GM18861 (cell line): ENCODE measurements around the gene TLX3.

Experiments
- ATAC-seq: cut with Tn5 transposase; IDR thresholded peaks from one replicate; pipeline ENCODE4 v1.9.1; 2021; ENCODE audit not compliant: unreplicated experiment

The TLX3 gene

GRCh38 chr5:171300358-171300757 lies 8.7 kb upstream of the TLX3 start:
- no peak for ATAC-seq

DNA sequence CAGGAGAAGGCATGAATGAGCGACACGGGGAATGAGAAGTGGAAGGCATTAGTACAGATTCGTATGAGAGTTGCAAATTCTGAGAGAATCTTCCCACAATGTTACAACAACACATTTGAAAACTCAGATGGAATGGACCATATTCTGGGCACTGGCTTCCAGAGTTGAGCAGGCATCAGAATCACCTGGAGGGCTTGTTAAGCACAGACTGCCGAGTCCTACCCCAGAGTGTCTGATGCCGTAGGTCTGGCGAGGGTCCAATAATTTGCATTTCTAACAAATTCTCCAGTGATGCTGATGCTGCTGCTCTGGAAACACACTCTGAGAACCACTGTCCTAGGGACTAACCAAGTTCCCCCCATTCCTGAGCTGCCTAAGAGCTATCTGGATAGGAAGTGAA lies 2.9 kb upstream of the TLX3 start:
- ATAC-seq = no peak

DNA sequence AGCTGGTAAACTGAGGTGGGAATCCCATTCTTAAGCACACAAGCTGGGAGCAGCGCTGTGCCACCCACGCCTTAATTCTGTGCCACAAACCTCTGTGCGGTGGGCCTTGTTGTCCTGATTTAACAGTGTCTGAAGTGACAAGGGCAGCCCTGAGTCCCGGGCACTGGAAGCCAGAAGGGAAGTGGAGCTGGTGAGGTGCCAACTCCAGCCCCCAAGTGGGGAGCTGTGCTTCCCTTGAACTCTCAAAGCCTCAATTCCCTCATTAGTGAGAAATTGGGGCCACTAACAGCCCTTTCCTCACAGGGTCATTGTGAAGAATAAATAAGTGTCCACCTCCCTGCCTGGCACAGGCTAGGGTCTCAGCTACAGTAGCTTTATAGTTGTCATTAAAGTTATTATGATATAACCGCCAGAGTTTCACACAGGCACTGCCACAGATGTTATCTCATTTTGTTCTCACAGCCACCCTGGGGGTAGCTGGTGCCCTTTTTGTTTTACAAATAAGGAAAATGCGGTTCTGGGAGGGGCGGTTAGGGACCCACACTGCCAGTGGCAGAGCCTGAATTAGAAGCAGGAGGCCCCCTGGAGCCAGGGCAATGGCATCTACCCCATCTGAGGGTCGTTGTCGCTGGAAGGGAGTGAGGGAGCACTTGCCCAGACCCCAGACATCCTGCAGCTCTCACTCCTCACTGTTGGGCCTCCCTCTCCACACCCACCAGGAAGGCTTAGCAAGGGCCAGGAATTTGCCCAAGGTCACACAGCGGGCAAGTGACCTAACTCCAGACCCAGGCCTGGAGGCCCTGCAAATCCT lies 2.1 kb upstream of the TLX3 start:
- no peak for ATAC-seq

- ATAC-seq = no peak
Measured at GRCh38 chr5:171307789-171308452, 1.1 kb upstream of the TLX3 start.

GRCh38 chr5:171309276-171310211 lies 496 bp downstream of the TLX3 start:
- ATAC-seq = no peak

DNA sequence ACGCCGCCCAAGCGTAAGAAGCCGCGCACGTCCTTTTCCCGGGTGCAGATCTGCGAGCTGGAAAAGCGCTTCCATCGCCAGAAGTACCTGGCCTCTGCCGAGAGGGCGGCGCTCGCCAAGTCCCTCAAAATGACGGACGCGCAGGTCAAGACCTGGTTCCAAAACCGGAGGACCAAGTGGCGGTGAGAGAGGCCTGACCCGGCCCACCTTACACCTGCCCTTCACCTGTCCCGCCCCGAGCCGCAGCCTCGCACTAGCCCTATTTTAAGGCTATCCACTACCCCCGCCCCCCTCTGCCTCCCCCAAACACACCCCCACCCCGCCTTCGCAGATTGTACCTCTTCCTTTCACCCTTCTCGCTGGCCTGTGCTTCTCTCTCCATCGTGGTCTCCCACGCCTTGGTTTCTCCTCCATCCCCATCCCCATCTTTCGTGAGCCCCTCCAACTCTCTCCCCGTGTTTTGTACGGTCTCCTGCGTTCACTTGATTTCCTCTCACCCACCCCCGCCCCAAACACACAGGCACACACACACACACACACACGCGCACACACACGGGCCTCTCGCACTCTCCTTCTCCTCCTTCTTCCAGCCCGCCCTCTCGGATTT lies 1.3 kb downstream of the TLX3 start:
- no peak for ATAC-seq

DNA sequence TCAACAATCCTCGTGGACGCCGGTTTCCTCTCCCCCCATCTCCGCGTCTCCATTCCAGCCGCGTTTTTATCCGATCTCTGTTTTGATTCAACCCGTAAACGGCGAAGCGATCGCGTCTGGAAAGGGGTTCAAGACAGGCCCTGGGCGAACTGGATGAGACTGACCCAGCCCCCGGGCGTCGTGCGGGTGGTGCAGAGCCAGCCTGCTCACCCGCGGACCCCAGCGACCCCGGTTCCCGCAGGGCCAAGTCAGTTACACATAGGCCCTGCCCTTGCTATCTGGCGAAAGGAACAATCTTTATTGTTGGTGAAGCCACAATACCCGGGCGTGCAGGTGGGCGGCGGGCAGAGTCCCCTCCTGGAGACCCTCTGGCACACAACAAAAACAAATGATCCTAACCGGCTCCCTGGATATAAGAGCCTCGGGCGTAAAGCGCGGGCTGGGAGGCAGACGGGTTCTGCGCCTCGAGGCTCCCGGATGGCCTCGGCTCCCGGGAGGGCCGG lies 1.8 kb downstream of the TLX3 start:
- no peak for ATAC-seq

DNA sequence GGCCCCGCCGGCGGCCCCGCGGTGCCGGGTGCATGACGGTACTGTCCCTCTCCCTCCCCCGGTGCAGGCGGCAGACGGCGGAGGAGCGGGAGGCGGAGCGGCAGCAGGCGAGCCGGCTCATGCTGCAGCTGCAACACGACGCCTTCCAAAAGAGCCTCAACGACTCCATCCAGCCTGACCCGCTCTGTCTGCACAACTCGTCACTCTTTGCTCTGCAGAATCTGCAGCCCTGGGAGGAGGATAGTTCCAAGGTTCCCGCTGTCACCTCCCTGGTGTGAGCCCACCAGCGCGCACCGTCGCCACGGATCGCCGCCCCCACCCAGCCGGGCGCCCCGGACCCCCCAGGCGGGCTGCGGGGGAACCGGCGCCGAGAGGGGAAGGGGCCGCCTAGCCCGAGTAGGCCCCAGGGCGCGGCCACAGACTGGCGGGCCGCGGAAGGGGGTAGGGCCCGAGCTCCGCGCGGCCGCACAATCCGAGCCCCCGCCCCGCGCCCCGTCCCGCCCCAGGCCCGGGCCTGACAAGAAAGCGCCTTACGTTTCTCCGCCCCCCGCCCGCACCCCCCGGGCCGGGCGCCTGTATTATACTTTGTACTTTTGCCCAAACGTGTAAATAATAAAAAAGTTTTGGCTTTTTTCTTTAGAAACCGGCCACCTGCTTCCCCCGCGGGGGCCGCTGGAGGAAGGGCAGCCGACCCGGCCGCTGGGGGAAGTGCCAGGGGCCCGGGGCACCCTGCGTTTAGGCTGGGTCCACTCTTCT lies 2.5 kb downstream of the TLX3 start:
- no peak for ATAC-seq

- no peak for ATAC-seq
Measured at GRCh38 chr5:171312129-171312974, 3.3 kb downstream of the TLX3 start.

DNA sequence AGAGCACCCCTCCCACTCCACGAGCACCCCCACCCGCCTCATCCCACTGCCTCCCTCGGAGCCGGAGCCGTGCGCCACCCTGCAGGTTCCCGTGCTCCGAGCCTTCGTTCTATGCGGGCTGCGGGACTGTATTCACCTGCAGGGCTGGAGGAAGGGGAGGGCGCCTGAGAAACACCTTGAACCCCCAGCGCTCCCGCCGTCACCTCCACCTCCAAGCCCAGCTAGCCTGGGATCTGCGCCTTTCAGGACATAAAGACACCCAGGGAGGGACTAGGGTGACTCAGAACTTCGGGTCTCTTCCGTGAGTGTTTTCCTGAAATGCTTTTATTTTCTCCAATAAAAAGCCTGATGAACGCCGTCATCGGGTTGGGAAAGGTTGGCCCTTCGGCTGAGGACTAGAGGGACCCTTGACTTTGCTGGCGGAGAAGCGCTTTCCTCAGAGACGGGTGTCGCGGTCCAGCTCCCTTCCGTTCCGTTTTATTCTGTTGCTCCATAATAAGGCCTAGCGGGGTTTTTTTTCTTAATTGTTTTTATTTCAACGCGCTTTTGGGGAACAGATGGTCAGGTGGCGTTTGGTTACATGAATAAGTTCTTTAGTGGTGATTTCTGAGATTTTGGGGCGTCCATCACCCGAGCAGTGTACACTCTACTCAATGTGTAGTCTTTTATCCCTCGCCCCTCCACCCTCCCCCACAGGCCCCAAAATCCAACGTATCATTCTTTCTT lies 4.6 kb downstream of the TLX3 start:
- no peak for ATAC-seq

DNA sequence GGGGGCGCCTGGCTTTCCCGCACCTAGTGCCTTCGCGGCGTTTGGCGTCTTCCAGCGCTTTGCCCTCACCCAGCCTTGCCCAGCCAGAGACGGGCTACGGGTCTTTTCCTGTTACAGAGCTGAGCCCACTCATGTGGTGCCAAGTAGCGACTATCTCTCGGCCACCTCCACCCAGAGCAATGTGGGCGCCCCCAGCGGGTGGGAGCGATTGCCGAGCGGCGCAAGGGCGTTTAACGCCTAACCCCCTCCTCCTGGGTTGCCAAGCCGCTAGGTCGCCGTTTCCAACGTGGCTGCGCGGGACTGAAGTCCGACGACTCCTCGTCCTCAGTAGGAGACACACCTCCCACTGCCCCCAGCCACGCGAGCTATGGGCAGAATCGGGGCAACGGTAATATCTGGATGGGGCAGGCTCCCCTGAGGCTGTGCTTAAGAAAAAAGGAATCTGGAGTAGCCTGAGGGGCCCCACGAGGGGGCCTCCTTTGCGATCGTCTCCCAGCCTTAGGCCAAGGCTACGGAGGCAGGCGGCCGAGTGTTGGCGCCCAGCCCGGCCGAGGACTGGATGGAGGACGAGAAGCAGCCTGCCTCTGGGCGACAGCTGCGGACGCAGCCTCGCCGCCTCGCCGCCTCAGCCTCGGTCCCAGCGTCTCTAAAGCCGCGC lies 5.8 kb downstream of the TLX3 start:
- ATAC-seq = no peak

DNA sequence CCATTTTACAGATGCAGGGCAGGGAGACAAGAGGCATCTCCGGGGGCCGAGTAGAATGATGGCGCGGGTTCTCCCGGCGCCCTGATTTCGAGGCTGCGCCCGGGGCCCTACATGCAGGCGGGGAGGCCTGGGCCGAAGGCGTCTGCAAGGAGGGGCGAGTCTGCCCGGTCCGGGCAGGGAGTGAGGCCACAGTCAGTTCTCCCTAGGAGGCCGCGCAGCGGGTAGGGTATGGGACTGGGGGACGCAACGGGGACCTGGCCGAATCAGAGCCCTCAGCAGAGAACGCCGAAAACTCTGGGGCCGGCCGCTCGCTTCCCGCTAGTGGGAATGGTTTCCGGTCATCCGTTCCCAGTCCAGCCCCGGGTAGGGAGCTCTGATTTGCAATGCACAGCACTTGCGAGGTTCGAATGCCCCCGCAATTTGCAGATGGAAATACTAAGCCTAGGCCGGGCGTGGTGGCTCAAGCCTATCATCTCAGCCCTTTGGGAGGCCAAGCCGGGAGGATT lies 6.4 kb downstream of the TLX3 start:
- ATAC-seq = no peak

- no peak for ATAC-seq
Measured at GRCh38 chr5:171315925-171316257, 6.8 kb downstream of the TLX3 start.

- ATAC-seq = no peak
Measured at GRCh38 chr5:171316258-171317121, 7.4 kb downstream of the TLX3 start.

GRCh38 chr5:171317230-171317629 lies 8.2 kb downstream of the TLX3 start:
- no peak for ATAC-seq

- ATAC-seq = no peak
Measured at GRCh38 chr5:171318026-171318425, 9.0 kb downstream of the TLX3 start.

DNA sequence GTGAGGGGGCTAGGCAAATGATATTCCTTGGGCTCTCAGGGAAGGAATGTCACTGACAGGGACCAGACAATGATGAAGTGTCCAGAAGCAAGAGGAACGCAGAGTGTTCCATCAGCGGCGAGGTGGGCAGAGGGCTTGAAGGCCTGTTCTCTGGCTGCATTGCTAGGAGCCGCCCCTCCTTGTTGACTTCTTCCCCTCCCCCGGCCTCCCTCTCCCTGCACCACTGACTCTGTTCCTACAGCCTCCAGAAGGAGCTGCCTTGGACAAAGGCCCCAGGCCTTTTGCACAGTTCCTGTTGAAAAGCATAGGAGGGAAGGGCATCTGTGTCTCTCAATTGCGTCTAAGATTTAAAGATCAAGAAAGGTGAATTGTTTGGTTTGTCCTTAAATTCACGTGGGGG lies 12.4 kb downstream of the TLX3 start:
- ATAC-seq = no peak
